LNCAP (cell line): Measurements from ENCODE around the gene GDF3.

Source experiments
- TF ChIP-seq, protein P1 (sequence below): fragments of 450-650 bp; IDR thresholded peaks from 2 replicates; pipeline ENCODE4 v1.5.1; 2017; ENCODE audit warnings: mild to moderate bottlenecking

Gene GDF3

DNA sequence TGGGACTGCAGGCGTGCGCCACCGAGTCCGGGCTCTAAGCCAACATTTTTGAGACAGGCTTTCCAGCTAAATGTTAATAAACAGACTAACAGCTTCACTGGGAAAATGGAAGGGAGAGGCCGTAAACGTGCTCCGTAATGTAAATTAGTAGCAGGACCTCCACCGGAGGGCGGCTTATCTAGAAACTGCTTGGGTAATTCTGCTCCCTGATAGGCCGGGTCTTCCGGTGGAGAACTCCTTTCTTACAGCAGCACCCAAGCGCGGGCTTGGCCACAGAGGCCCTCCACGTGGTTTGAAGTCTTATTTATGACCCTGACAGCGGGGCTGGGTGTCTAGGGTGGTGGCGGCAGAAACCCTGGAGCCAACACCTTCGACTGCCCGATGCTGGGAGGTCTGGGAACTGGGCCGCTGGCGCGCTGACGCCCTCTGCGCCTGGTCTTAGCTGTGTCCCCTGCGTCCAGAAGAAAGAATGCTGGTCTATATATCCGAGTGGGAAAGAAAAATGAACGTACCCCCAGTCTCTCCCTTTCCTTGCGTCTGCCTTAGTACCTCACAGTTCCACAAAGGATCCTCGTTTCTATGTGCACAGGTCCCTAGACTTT is 17.4 kb upstream of the GDF3 start:
- TF ChIP-seq, protein P1, sequence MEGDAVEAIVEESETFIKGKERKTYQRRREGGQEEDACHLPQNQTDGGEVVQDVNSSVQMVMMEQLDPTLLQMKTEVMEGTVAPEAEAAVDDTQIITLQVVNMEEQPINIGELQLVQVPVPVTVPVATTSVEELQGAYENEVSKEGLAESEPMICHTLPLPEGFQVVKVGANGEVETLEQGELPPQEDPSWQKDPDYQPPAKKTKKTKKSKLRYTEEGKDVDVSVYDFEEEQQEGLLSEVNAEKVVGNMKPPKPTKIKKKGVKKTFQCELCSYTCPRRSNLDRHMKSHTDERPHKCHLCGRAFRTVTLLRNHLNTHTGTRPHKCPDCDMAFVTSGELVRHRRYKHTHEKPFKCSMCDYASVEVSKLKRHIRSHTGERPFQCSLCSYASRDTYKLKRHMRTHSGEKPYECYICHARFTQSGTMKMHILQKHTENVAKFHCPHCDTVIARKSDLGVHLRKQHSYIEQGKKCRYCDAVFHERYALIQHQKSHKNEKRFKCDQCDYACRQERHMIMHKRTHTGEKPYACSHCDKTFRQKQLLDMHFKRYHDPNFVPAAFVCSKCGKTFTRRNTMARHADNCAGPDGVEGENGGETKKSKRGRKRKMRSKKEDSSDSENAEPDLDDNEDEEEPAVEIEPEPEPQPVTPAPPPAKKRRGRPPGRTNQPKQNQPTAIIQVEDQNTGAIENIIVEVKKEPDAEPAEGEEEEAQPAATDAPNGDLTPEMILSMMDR: no peak

DNA sequence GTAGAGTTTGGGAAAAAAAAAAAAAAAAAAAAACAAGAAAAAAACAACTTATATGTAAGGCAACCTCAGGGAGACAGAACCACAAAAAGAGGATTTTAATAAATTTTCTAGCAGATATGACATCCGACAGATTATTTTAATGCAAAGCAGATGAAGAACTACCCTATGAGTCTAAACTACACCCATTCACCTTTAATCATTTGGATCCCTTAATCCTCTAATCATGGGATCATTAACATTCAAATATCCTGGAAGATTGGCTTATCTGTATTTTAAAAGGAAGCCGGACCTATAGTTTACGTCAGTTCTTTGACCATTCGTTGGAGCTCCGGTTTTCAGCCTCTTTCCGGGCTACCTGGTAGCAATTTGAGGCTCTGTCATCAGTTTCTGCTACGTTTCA is 15.6 kb upstream of the GDF3 start, which contains the start of gene DPPA3:
TSS of gene DPPA3 (plus strand) at position 301 of the 400 bp plus-strand sequence. CDS start 138 bp downstream, outside the sequence.
- TF ChIP-seq, protein P1: no peak

DNA sequence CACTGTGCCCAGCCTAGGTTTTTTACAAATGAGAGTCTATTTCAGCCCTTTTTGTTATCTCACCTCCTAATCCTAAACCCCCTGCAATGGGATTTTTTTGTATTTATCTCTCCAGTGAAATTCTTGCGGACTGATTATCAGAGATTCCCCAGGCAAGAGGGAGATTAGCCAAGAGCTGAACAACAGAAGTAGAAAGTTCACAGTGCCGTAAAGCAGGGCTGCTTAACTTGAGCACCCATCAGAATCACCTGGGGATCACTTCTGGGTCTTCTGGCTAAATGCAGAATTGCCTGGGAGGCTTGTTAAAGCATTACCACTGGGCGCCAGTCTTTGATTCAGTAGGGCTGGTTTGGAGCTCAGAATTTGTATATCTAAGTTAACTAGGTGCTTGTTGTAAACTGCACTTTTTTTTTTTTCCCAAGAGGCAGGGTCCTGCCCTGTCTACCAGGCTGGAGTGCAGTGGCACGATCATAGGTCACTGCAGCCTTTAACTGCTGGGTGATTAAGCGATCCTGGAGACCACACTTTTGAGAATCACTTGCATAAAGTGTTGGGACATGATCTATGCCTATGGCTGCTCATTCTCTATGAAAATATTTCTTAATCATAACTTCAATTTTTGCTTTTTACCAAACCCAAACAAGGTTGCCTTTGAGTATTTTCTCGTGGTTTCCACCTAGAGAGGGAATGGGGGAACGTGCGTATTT is 14.5 kb upstream of the GDF3 start:
- TF ChIP-seq, protein P1: no peak

- TF ChIP-seq, protein P1: no peak
These were observed 10.3 kb upstream of the GDF3 start for GRCh38 chr12:7705846-7706245.

DNA sequence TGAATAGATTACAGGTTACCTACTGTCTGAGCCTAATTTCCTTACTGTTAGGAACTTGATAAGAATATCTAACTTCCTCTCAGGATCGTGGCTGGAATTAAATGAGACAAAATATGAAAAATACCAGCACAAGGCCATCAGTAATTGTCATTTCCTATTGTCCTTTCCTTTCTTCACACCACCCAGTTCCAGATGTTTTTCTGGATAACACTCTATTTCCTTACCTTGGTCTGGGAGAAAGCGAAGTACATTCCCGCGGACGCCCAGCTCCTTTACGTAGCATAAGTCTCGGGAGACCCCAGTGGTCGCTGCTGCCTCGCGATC is 376 bp downstream of the GDF3 start:
- TF ChIP-seq, protein P1: no peak

GRCh38 chr12:7694556-7695236 is 879 bp downstream of the GDF3 start:
- TF ChIP-seq, protein P1: no peak

- TF ChIP-seq, protein P1: no peak
These were observed 1.8 kb downstream of the GDF3 start for GRCh38 chr12:7693793-7694192.
